HepG2 (cell line): ENCODE results near the gene OR2F1. TPM values are rescaled to one million over a fixed set of nuclear protein-coding genes. Genes with fewer than 3 reads are reported as not detected.

Experiments
- BCL6 ChIP-seq: IDR thresholded peaks from 2 replicates; pipeline ENCODE4 v1.6.1; 2016; ENCODE audit warnings: missing genetic modification reagents, missing compliant biosample characterization
- ETV6 ChIP-seq: sonication (generic); formaldehyde crosslinking; conservative IDR thresholded peaks from 2 replicates; pipeline ENCODE4 v1.4.0; 2020; ENCODE audit warnings: missing genetic modification reagents
- GRHL1 ChIP-seq: sonication (generic); formaldehyde crosslinking; conservative IDR thresholded peaks from 2 replicates; pipeline ENCODE4 v1.8.0; 2022; ENCODE audit warnings: missing genetic modification reagents
- HMGA1 ChIP-seq: sonication (generic); formaldehyde crosslinking; conservative IDR thresholded peaks from 2 replicates; pipeline ENCODE4 v1.4.0; 2020; ENCODE audit warnings: missing genetic modification reagents
- HOXA7 ChIP-seq: sonication (generic); formaldehyde crosslinking; IDR thresholded peaks from 2 replicates; pipeline ENCODE4 v1.8.1; 2022; ENCODE audit warnings: mild to moderate bottlenecking, missing genetic modification reagents, moderate library complexity
- IKZF1 ChIP-seq: fragments of 450-650 bp; IDR thresholded peaks from 2 replicates; pipeline ENCODE4 v1.7.1; 2016
- IRF9 ChIP-seq: sonication (generic); formaldehyde crosslinking; IDR thresholded peaks from 2 replicates; pipeline ENCODE4 v1.8.0; 2022; ENCODE audit warnings: missing genetic modification reagents, mild to moderate bottlenecking, borderline replicate concordance
- MEF2D ChIP-seq: sonication (generic); formaldehyde crosslinking; IDR thresholded peaks from 2 replicates; pipeline ENCODE4 v1.5.1; 2020; ENCODE audit warnings: mild to moderate bottlenecking, missing genetic modification reagents
- PRMT3 ChIP-seq: sonication (generic); formaldehyde crosslinking; IDR thresholded peaks from 2 replicates; pipeline ENCODE4 v1.8.1; 2022; ENCODE audit warnings: low read depth, mild to moderate bottlenecking, moderate library complexity, missing genetic modification reagents, borderline replicate concordance
- REPIN1 ChIP-seq: sonication (generic); formaldehyde crosslinking; IDR thresholded peaks from 2 replicates; pipeline ENCODE4 v1.8.0; 2022; ENCODE audit warnings: missing genetic modification reagents, low read depth, mild to moderate bottlenecking, borderline replicate concordance
- SKI ChIP-seq: fragments of 450-650 bp; IDR thresholded peaks from one replicate; pipeline ENCODE4 v1.6.1; 2018; ENCODE audit warnings: mild to moderate bottlenecking; ENCODE audit not compliant: partially characterized antibody
- YEATS4 ChIP-seq: sonication (generic); formaldehyde crosslinking; IDR thresholded peaks from 2 replicates; pipeline ENCODE4 v1.4.0; 2020; ENCODE audit warnings: missing genetic modification reagents, borderline replicate concordance
- ZBTB37 ChIP-seq: sonication (generic); formaldehyde crosslinking; IDR thresholded peaks from 2 replicates; pipeline ENCODE4 v1.4.0; 2020; ENCODE audit warnings: mild to moderate bottlenecking, missing genetic modification reagents
- ZMYM2 ChIP-seq: sonication (generic); formaldehyde crosslinking; IDR thresholded peaks from 2 replicates; pipeline ENCODE4 v1.8.0; 2022; ENCODE audit warnings: mild to moderate bottlenecking, missing genetic modification reagents
- ZNF180 ChIP-seq: sonication (generic); formaldehyde crosslinking; IDR thresholded peaks from 2 replicates; pipeline ENCODE4 v1.4.0; 2020; ENCODE audit warnings: low read depth, missing genetic modification reagents, borderline replicate concordance
- ZNF484 ChIP-seq: sonication (generic); formaldehyde crosslinking; IDR thresholded peaks from 2 replicates; pipeline ENCODE4 v1.5.1; 2020; ENCODE audit warnings: mild to moderate bottlenecking, low read depth, missing genetic modification reagents, borderline replicate concordance
- ZNF512B ChIP-seq: sonication (generic); formaldehyde crosslinking; IDR thresholded peaks from 2 replicates; pipeline ENCODE4 v1.5.1; 2020; ENCODE audit warnings: missing genetic modification reagents, mild to moderate bottlenecking, borderline replicate concordance
- ZNF530 ChIP-seq: sonication (generic); formaldehyde crosslinking; IDR thresholded peaks from 2 replicates; pipeline ENCODE4 v1.5.0; 2020; ENCODE audit warnings: low read depth, mild to moderate bottlenecking, missing genetic modification reagents
- ZNF740 ChIP-seq: sonication (generic); formaldehyde crosslinking; IDR thresholded peaks from 2 replicates; pipeline ENCODE4 v1.4.0; 2020; ENCODE audit warnings: missing genetic modification reagents
- ZNF747 ChIP-seq: sonication (generic); formaldehyde crosslinking; IDR thresholded peaks from 2 replicates; pipeline ENCODE4 v1.8.1; 2023; ENCODE audit warnings: missing genetic modification reagents, mild to moderate bottlenecking, borderline replicate concordance
- ZNF749 ChIP-seq: sonication (generic); formaldehyde crosslinking; IDR thresholded peaks from 2 replicates; pipeline ENCODE4 v1.8.0; 2022; ENCODE audit warnings: mild to moderate bottlenecking, missing genetic modification reagents, moderate library complexity, borderline replicate concordance
- polyA plus RNA-seq, 8 experiments: library from polyadenylated mRNA; depleted of rRNA in 3 of 8; stranded (reverse) in 7 of 8; unstranded in 1 of 8; fragments of >200 nt; fragmentation: Illumina TruSeq in 4 of 8; extraction: Trizol in 4 of 8; gene quantifications; 2 replicates each; pipeline versions ENCODE4 v1.2.1 to v1.2.3, GENCODE V29; 2011 to 2016; ENCODE audit warnings: low read depth in 4 of 8, missing spikeins in 1 of 8, mixed read lengths in 1 of 8; ENCODE audit not compliant: insufficient read depth in 1 of 8
- total RNA-seq, 5 experiments: library from RNA; depleted of rRNA; stranded (reverse); fragments of >200 nt; fragmentation: Illumina TruSeq; extraction: Trizol; gene quantifications; 2 replicates each; pipeline ENCODE4 v1.2.3, GENCODE V29; 2016; ENCODE audit warnings: low read depth in 1 of 5
- TF ChIP-seq, protein P1 (sequence below): sonication (generic); formaldehyde crosslinking; IDR thresholded peaks from 2 replicates; pipeline ENCODE4 v1.4.0; 2020; ENCODE audit warnings: missing genetic modification reagents, low read depth, mild to moderate bottlenecking, borderline replicate concordance

OR2F1 gene
- total and polyA plus RNA-seq, 2 of the 13 experiments (the other 11 are each of a cell fraction or from before 2014, with no cell fraction given), result 0.36 to 1.5 TPM

DNA sequence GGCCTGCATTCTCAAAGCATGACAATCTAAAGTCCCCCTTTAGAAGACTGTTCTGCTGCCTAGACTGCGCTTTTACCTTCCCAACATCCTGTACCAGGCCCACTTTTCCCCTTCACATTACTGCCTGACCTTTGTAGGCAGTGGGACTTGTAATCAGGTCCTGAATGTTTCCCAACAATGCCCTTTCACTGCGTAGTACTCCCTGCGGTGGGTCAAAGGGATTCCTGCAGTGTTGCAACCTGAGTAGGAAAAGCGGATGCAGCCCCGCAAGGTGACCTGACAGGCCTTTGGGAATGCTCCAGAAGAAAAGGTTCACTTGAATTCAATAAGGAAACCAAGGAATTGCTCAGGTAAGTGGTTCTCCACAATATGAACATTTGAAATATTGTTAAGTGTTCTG lies 47.7 kb upstream of the OR2F1 start (continued):
- TF ChIP-seq ZNF512B (CRISPR knock-in tag) (peak; percentile 70; the same call in 1 of the 2 replicates), REPIN1 (CRISPR knock-in tag) (peak; percentile 76), MEF2D (CRISPR knock-in tag) (peak; percentile 36; the same call in 1 of the 2 replicates), ZNF749 (CRISPR knock-in tag) (no peak), HMGA1 (no peak), ZNF180 (CRISPR knock-in tag) (no peak), YEATS4 (CRISPR knock-in tag) (peak; percentile 82), HOXA7 (CRISPR knock-in tag) (no peak), ZNF740 (no peak), PRMT3 (no peak), ZNF530 (no peak), ZMYM2 (CRISPR knock-in tag) (no peak), IRF9 (CRISPR knock-in tag) (no peak), GRHL1 (CRISPR knock-in tag) (no peak), IKZF1 (no peak), BCL6 (peak; percentile 92), ZBTB37 (CRISPR knock-in tag) (no peak), ZNF484 (CRISPR knock-in tag) (no peak), SKI (peak; percentile 76), ETV6 (no peak), ZNF747 (CRISPR knock-in tag) (no peak)
- TF ChIP-seq, protein P1, sequence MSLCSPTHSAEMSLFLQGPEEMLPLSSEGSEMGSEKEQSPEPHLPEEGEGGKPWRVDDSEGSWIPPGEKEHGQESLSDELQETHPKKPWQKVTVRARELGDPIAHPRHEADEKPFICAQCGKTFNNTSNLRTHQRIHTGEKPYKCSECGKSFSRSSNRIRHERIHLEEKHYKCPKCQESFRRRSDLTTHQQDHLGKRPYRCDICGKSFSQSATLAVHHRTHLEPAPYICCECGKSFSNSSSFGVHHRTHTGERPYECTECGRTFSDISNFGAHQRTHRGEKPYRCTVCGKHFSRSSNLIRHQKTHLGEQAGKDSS (CRISPR knock-in tag), result peak; percentile 62; the same call in 1 of the 2 replicates
